ENCODE results near the gene CCDC149. TPM values are rescaled to one million over a fixed set of nuclear protein-coding genes. Genes with fewer than 3 reads are reported as not detected.

Gene CCDC149
- total and polyA plus RNA-seq, 9 donors = 8.0 to 12.3 (median 10.3) TPM

DNA sequence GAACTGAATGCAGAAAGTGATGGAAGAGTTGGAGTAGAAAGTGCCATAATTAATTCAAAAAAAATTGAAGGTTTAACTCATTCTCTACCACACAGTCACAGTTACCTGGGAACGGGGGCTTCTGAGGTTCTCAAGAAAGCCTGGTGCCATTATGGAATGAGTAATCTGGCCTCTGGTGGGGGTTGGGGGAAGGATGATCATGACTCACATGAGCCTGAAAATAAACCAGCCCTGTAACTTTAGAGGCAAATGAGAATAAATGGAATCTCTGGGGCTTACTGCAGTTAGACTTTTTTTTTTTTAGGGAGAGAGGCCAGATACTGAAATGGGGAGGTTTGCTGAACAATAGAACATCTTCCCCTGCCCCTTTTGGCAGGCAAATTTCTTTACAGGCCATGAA, 62.2 kb downstream of the CCDC149 start:
- Histone ChIP-seq H3K27ac (ENCODE audit: low read length) (no peak overlapping the region), H3K4me1 (ENCODE audit: control insufficient read depth, insufficient read depth, low read length) (peaks cover 4% of the 10 kb centered on the region), H3K9me3 (replicated peaks; ENCODE audit: control insufficient read depth, low read depth, low read length) (no peaks in the 10 kb centered on the region), H3K27me3 (ENCODE audit: control insufficient read depth, insufficient read depth, low read length) (no peaks in the 10 kb centered on the region), H3K4me3 (ENCODE audit: low read length) (no peak overlapping the region), H3K36me3 (ENCODE audit: control insufficient read depth, insufficient read depth, low read length) (no peaks in the 10 kb centered on the region)
- peak; percentile 64 for DNase-seq
- WGBS (ENCODE audit: insufficient coverage) = no CpG with 5 or more reads among the region's 1 CpG

DNA sequence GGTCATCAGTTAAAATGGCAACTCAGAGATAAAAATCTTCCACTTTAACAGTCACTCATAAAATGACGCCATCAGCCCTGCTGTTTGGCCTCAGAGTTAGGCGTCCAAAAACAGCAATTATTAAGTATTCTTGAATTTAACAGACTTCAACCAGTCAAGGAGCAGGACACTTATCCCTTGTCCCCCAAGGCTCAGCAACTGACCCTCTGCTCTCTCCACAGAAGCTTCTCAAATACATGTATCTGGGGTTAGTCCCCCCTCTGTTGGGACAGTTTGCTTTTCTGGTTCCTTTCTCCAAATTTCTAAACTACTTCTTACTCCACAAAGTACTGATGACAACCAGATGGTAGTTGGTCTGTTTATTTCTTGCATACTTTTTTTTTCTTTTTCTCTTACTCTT, 63.1 kb downstream of the CCDC149 start:
- 70% methylated on average over 2 of the region's 2 CpGs for WGBS (ENCODE audit: insufficient coverage)
- no peaks in the 10 kb centered on the region for H3K9me3 ChIP-seq (replicated peaks; ENCODE audit: control insufficient read depth, low read depth, low read length)
- H3K27ac ChIP-seq (ENCODE audit: low read length) = no peak overlapping the region
- peak; percentile 83 for DNase-seq
- no peak overlapping the region for H3K4me3 ChIP-seq (ENCODE audit: low read length)
- no peaks in the 10 kb centered on the region for H3K27me3 ChIP-seq (ENCODE audit: control insufficient read depth, insufficient read depth, low read length)
- H3K4me1 ChIP-seq (ENCODE audit: control insufficient read depth, insufficient read depth, low read length) = peaks cover 4% of the 10 kb centered on the region
- no peaks in the 10 kb centered on the region for H3K36me3 ChIP-seq (ENCODE audit: control insufficient read depth, insufficient read depth, low read length)

DNA sequence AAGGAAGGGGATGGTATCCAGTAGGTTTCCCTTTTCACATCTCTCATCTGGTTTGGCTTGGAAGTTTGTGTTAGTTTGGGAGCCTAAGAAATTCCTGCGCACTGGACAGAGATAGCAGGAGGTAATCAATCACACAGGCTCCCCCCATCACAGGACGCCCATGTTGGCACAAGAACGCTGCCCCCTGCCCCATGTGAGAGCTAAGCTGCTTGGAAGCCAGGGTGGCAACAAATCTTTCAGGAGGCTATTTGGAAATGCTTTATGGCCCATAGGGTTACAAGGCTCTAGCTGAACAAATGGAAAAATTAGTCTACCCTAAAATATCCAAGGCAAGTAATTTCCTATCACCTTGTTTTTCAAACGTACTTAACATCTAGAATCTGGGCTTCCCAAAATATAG, 63.5 kb downstream of the CCDC149 start:
- no peak for DNase-seq
- no peaks in the 10 kb centered on the region for H3K27me3 ChIP-seq (ENCODE audit: control insufficient read depth, insufficient read depth, low read length)
- H3K27ac ChIP-seq (ENCODE audit: low read length) = no peak overlapping the region
- peaks cover 4% of the 10 kb centered on the region for H3K4me1 ChIP-seq (ENCODE audit: control insufficient read depth, insufficient read depth, low read length)
- no peaks in the 10 kb centered on the region for H3K9me3 ChIP-seq (replicated peaks; ENCODE audit: control insufficient read depth, low read depth, low read length)
- no CpG with 5 or more reads among the region's 4 CpGs for WGBS (ENCODE audit: insufficient coverage)
- H3K36me3 ChIP-seq (ENCODE audit: control insufficient read depth, insufficient read depth, low read length) = no peaks in the 10 kb centered on the region
- no peak overlapping the region for H3K4me3 ChIP-seq (ENCODE audit: low read length)

DNA sequence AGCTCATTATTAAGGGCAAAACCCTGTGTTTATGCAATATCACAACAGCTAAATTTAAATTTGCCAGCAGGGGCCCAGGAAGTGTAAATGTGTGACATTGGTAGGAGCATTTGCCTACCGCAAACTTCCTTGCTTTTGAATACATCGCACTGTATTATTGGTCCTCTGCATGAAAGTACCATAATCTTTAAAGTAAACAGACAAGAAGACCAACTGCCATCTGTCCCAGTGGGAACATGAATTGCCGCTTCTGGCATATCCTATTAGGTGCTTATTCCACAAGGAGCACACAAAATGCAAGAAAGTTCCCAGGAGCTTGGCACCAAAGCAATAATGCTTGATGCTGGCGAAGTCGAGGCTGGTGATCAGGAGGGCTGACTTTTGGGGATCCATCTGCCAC, 66.1 kb downstream of the CCDC149 start:
- 93% methylated on average over 4 of the region's 5 CpGs for WGBS (ENCODE audit: insufficient coverage)
- peaks cover 4% of the 10 kb centered on the region for H3K4me1 ChIP-seq (ENCODE audit: control insufficient read depth, insufficient read depth, low read length)
- no peak for DNase-seq
- no peak overlapping the region for H3K4me3 ChIP-seq (ENCODE audit: low read length)
- peaks cover 3% of the 10 kb centered on the region for H3K36me3 ChIP-seq (ENCODE audit: control insufficient read depth, insufficient read depth, low read length)
- no peaks in the 10 kb centered on the region for H3K27me3 ChIP-seq (ENCODE audit: control insufficient read depth, insufficient read depth, low read length)
- no peaks in the 10 kb centered on the region for H3K9me3 ChIP-seq (replicated peaks; ENCODE audit: control insufficient read depth, low read depth, low read length)
- no peak overlapping the region for H3K27ac ChIP-seq (ENCODE audit: low read length)

DNA sequence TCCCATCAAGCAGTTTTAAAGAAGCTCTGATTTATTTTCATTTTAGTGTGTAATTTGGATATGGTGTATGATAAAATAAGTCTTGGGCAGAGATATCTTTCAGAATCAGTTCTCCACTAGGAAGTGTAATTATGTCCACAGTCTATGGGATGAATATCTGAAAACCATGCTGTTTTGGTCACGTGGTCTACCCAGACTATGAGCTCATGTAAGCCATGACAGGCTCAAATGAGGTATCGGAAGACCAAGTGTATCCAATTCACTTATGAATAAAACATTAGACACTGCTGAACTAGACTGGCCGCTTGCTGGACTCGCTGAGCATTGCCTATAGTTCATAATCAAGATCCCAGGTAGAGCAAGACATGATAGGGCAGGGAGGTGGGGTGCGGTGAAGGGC, 66.9 kb downstream of the CCDC149 start:
- Histone ChIP-seq H3K9me3 (replicated peaks; ENCODE audit: control insufficient read depth, low read depth, low read length) (no peaks in the 10 kb centered on the region), H3K4me1 (ENCODE audit: control insufficient read depth, insufficient read depth, low read length) (peaks cover 4% of the 10 kb centered on the region), H3K27ac (ENCODE audit: low read length) (no peak overlapping the region), H3K4me3 (ENCODE audit: low read length) (no peak overlapping the region), H3K36me3 (ENCODE audit: control insufficient read depth, insufficient read depth, low read length) (peaks cover 3% of the 10 kb centered on the region), H3K27me3 (ENCODE audit: control insufficient read depth, insufficient read depth, low read length) (no peaks in the 10 kb centered on the region)
- no peak for DNase-seq
- 81% methylated on average over 3 of the region's 5 CpGs for WGBS (ENCODE audit: insufficient coverage)

GRCh38 chr4:24845132-24845531, 67.7 kb downstream of the CCDC149 start:
- no peaks in the 10 kb centered on the region for H3K4me1 ChIP-seq (ENCODE audit: control insufficient read depth, insufficient read depth, low read length)
- no peaks in the 10 kb centered on the region for H3K27me3 ChIP-seq (ENCODE audit: control insufficient read depth, insufficient read depth, low read length)
- WGBS (ENCODE audit: insufficient coverage) = 87% methylated on average over 7 of the region's 8 CpGs
- H3K4me3 ChIP-seq (ENCODE audit: low read length) = no peak overlapping the region
- DNase-seq = no peak
- H3K27ac ChIP-seq (ENCODE audit: low read length) = no peak overlapping the region
- H3K36me3 ChIP-seq (ENCODE audit: control insufficient read depth, insufficient read depth, low read length) = peaks cover 6% of the 10 kb centered on the region
- peaks cover 3% of the 10 kb centered on the region for H3K9me3 ChIP-seq (replicated peaks; ENCODE audit: control insufficient read depth, low read depth, low read length)

DNA sequence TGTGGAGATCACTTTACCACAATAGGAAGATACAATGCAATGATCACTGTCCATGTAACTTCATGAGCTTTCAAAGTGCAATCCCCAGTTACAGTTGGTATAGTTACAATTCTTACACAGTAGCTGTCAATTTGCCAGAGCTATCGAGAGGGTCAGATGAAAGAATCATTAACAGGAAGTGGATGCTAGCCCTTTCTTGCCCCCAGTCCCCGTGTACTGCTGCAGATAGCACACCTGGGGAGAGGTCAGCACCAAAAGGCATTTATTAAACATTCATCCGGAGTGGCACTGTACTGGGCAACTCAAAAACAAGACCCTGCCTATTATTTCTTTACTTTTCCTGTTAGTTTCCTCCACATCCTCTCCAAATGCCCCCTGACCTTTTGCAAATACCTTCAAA, 69.7 kb downstream of the CCDC149 start:
- Histone ChIP-seq H3K4me1 (ENCODE audit: control insufficient read depth, insufficient read depth, low read length) (no peaks in the 10 kb centered on the region), H3K27me3 (ENCODE audit: control insufficient read depth, insufficient read depth, low read length) (no peaks in the 10 kb centered on the region), H3K4me3 (ENCODE audit: low read length) (no peak overlapping the region), H3K36me3 (ENCODE audit: control insufficient read depth, insufficient read depth, low read length) (peaks cover 6% of the 10 kb centered on the region), H3K27ac (ENCODE audit: low read length) (no peak overlapping the region), H3K9me3 (replicated peaks; ENCODE audit: control insufficient read depth, low read depth, low read length) (peaks cover 3% of the 10 kb centered on the region)
- DNase-seq = no peak
- WGBS (ENCODE audit: insufficient coverage) = 40% methylated on average over 2 of the region's 3 CpGs

- H3K27me3 ChIP-seq (ENCODE audit: control insufficient read depth, insufficient read depth, low read length) = no peaks in the 10 kb centered on the region
- no peaks in the 10 kb centered on the region for H3K4me1 ChIP-seq (ENCODE audit: control insufficient read depth, insufficient read depth, low read length)
- H3K9me3 ChIP-seq (replicated peaks; ENCODE audit: control insufficient read depth, low read depth, low read length) = peaks cover 3% of the 10 kb centered on the region
- WGBS (ENCODE audit: insufficient coverage) = 94% methylated on average over 7 of the region's 9 CpGs
- peaks cover 6% of the 10 kb centered on the region for H3K36me3 ChIP-seq (ENCODE audit: control insufficient read depth, insufficient read depth, low read length)
- H3K4me3 ChIP-seq (ENCODE audit: low read length) = no peak overlapping the region
- no peak for DNase-seq
- no peak overlapping the region for H3K27ac ChIP-seq (ENCODE audit: low read length)
Measured at GRCh38 chr4:24842356-24842755, 70.5 kb downstream of the CCDC149 start.

DNA sequence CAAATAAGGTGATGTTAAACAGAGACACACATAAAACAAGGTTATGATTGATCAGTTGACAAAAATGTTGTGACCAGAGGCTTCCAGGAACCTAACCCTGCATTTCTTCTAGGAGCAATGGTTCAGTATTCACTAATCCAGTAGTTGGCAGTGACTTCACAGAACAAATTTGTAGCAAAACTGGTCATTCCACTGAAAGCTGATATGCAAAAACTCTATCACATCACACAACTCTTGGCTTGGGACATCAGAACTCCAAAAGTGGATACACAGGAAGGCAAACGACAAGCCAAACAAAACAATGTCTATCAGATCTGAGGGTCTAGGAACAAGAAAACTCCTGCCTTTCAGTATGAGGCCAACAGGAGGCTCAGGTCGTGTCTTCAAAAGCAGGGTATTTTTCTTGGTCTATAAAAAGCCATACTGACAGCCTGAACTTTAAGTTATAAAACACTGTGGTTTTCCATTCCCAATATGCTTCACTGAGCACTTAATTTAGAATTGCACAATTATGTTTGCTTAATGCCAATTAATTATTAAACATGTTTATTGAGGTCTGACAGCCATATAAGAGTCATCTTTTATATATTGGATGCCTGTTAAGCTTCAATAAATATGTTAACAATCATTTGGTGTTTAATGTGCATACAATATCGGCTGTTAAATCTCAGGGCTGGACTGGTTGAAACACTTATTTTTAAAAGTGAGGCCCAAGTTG, 71.9 kb downstream of the CCDC149 start:
- H3K36me3 ChIP-seq (ENCODE audit: control insufficient read depth, insufficient read depth, low read length) = peaks cover 6% of the 10 kb centered on the region
- 80% methylated on average over 1 of the region's 3 CpGs for WGBS (ENCODE audit: insufficient coverage)

DNA sequence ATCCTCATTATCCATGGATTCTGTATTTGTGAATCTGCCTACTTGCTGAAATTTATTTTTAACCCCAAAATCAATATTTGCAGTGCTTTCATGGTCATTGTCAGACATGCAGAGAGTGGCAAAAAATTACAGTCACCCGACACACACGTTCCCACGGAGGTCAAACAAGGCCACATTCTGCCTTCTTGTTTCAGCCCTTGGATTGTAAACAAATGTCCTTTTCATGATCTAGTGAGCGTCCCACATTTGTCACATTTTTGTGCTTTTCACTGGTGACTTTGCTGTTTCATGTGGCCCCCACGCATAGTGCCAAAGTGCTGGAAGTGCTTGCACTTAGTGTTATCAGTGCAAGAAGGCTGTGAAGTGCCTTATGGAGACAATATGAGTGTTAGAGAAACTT, 72.5 kb downstream of the CCDC149 start:
- H3K36me3 ChIP-seq (ENCODE audit: control insufficient read depth, insufficient read depth, low read length) = peaks cover 6% of the 10 kb centered on the region
- peaks cover 3% of the 10 kb centered on the region for H3K9me3 ChIP-seq (replicated peaks; ENCODE audit: control insufficient read depth, low read depth, low read length)
- no peaks in the 10 kb centered on the region for H3K27me3 ChIP-seq (ENCODE audit: control insufficient read depth, insufficient read depth, low read length)
- H3K4me3 ChIP-seq (ENCODE audit: low read length) = no peak overlapping the region
- WGBS (ENCODE audit: insufficient coverage) = 87% methylated on average over 5 of the region's 5 CpGs
- no peaks in the 10 kb centered on the region for H3K4me1 ChIP-seq (ENCODE audit: control insufficient read depth, insufficient read depth, low read length)
- no peak overlapping the region for H3K27ac ChIP-seq (ENCODE audit: low read length)
- no peak for DNase-seq

More for the DNA sequence above, 71.9 kb downstream of the CCDC149 start:
- Histone ChIP-seq H3K9me3 (replicated peaks; ENCODE audit: control insufficient read depth, low read depth, low read length) (peaks cover 3% of the 10 kb centered on the region), H3K27ac (ENCODE audit: low read length) (no peak overlapping the region), H3K27me3 (ENCODE audit: control insufficient read depth, insufficient read depth, low read length) (no peaks in the 10 kb centered on the region), H3K4me1 (ENCODE audit: control insufficient read depth, insufficient read depth, low read length) (no peaks in the 10 kb centered on the region), H3K4me3 (ENCODE audit: low read length) (no peak overlapping the region)
- no peak for DNase-seq

DNA sequence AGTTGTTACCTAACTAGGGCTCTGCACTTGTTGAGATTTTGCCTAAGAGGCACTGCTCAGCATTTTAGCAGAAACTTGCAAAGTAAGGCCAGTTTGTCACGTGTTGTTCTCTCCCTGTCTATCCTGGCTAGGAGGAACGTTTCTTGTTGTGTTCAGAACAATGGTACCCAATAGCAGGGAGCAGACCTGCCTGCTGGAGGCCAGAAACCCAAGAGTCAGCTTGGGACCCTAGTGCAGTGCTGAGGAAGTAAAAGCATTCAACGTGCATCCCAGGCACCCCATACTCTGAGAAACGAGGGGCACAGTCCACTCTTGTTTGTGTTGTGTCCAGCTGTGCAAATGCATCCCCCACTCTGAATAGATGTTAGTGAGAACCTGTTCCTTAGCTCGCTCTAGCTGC, 75.1 kb downstream of the CCDC149 start:
- no peaks in the 10 kb centered on the region for H3K4me1 ChIP-seq (ENCODE audit: control insufficient read depth, insufficient read depth, low read length)
- H3K4me3 ChIP-seq (ENCODE audit: low read length) = no peak overlapping the region
- 71% methylated on average over 5 of the region's 5 CpGs for WGBS (ENCODE audit: insufficient coverage)
- peaks cover 3% of the 10 kb centered on the region for H3K9me3 ChIP-seq (replicated peaks; ENCODE audit: control insufficient read depth, low read depth, low read length)
- H3K27ac ChIP-seq (ENCODE audit: low read length) = no peak overlapping the region
- no peaks in the 10 kb centered on the region for H3K27me3 ChIP-seq (ENCODE audit: control insufficient read depth, insufficient read depth, low read length)
- H3K36me3 ChIP-seq (ENCODE audit: control insufficient read depth, insufficient read depth, low read length) = peaks cover 12% of the 10 kb centered on the region
- DNase-seq = peak; percentile 13

Data from muscle of leg (tissue), 11 donors.